ENCODE data around the gene ARHGAP44. TPM values are rescaled to one million over a fixed set of nuclear protein-coding genes. Genes with fewer than 3 reads are reported as not detected.
"Not testable (repeated sequence)": the region's sequence is repeated elsewhere in the genome, so short reads cannot be mapped to it uniquely, and the experiment has no call there.

Gene ARHGAP44
- total and polyA plus RNA-seq, 10 donors: 0.54 to 2.6 (median 1.6) TPM

DNA sequence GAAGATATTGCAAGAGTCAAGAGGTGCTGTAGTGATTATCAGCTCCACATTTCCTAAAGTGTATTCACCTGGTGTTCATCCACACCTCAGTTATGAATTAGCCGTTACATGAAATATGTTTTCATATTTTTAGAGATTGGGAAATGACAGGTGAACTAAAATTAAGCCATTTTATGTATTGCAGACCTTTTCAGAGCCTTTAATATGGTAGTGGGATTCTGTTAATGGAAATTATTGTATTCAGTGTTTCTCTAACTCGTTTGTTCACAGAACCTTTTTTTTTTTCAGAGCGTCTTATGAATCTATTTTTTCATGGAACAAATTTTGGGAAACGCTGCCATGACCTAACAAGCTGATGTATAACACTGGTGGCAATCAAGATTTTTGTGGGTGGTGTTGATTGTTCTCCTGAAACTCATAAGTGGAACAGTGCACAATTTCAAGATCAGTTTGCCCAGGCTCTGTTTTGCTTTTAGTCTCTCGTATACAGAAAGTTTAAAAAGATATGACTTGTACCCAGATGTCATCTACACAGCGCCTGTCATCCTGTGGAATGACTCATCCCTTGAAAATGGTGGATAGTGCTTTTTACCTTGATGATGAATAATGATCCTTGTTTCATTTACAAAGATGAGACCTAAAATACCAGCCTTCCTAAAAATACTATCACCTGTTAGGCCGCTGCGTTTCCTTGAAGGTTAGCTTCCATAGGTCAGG is 88.8 kb downstream of the ARHGAP44 start:
- no peaks in the 10 kb centered on the region for H3K4me1 ChIP-seq
- WGBS, 5 donors: 71 to 77% (median 73%) methylated on average over 8 of the region's 8 CpGs
- H3K27ac ChIP-seq: no peak overlapping the region
- H3K36me3 ChIP-seq: no peaks in the 10 kb centered on the region
- H3K4me3 ChIP-seq: no peak overlapping the region
- H3K27me3 ChIP-seq (replicated peaks in 1 of 7): no peaks in the 10 kb centered on the region
- no peak for TF ChIP-seq POLR2AphosphoS5 (IDR thresholded peaks at IDR 0.05)
- TF ChIP-seq, protein P1, sequence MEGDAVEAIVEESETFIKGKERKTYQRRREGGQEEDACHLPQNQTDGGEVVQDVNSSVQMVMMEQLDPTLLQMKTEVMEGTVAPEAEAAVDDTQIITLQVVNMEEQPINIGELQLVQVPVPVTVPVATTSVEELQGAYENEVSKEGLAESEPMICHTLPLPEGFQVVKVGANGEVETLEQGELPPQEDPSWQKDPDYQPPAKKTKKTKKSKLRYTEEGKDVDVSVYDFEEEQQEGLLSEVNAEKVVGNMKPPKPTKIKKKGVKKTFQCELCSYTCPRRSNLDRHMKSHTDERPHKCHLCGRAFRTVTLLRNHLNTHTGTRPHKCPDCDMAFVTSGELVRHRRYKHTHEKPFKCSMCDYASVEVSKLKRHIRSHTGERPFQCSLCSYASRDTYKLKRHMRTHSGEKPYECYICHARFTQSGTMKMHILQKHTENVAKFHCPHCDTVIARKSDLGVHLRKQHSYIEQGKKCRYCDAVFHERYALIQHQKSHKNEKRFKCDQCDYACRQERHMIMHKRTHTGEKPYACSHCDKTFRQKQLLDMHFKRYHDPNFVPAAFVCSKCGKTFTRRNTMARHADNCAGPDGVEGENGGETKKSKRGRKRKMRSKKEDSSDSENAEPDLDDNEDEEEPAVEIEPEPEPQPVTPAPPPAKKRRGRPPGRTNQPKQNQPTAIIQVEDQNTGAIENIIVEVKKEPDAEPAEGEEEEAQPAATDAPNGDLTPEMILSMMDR (IDR thresholded peaks at IDR 0.05 in 8 of 11, conservative IDR thresholded peaks at IDR 0.05 in 3 of 11): no peak
- TF ChIP-seq POLR2A (IDR thresholded peaks at IDR 0.05): no peak
- DNase-seq: no peak
- H3K9me3 ChIP-seq: peaks cover 0 to 18% (median under 1%) of the 10 kb centered on the region in 8 donors
- intact Hi-C loops (cut with DNase I; ENCODE audit: low total_unique reads): no loop called here

DNA sequence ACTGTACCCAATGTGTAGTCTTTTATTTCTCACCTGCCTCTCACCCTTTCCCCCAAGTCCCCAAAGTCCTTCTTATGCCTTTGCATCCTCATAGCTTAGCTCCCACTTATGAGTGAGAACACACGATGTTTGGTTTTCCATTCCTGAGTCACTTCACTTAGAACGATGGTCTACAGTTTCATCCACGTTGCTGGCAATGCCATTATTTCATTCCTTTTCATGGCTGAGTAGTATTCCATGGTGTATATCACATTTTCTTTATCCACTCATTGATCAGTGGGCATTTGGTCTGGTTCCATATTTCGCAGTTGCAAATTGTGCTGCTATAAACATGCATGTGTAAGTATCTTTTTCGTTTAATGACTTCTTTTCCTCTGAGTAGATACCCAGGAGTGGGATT is 89.8 kb downstream of the ARHGAP44 start:
- H3K27me3 ChIP-seq (replicated peaks in 1 of 7); intact Hi-C loops (cut with DNase I; ENCODE audit: low total_unique reads); H3K27ac ChIP-seq; H3K4me1 ChIP-seq; H3K36me3 ChIP-seq; DNase-seq; H3K4me3 ChIP-seq: not testable (repeated sequence)
- H3K9me3 ChIP-seq: peaks cover 0 to 13% (median 0%) of the 10 kb centered on the region in 8 donors
- 86 to 91% (median 88%) methylated on average over 5 of the region's 5 CpGs for WGBS, 5 donors

DNA sequence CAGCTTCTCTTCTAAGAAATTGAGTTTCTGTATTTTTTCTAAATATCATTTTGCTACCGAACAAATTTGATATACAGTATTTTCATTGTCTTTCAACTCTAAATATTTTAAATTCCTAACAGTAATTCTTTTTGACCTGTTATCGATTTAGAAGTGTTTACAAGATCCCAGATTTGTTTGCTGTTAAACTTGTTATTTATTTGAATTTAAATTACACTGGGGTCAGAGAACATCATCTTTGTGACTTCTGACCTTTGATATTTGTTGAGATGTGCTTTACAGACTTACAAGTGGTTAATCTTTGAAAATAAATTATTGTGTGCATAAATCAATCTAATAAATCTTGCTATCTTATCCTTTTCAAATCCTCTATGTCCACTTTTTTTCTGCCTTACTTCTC is 94.2 kb downstream of the ARHGAP44 start:
- intact Hi-C loops (cut with DNase I; ENCODE audit: low total_unique reads): no loop called here
- Histone ChIP-seq H3K27ac (no peak overlapping the region), H3K9me3 (peaks cover 0 to 9% (median 0%) of the 10 kb centered on the region in 8 donors), H3K4me3 (no peak overlapping the region), H3K36me3 (no peaks in the 10 kb centered on the region), H3K4me1 (no peaks in the 10 kb centered on the region), H3K27me3 (replicated peaks in 1 of 7) (no peaks in the 10 kb centered on the region)
- no peak for DNase-seq
- 79 to 91% (median 86%) methylated on average over 2 of the region's 2 CpGs for WGBS, 5 donors
- no peak for TF ChIP-seq POLR2A (IDR thresholded peaks at IDR 0.05)
- no peak for TF ChIP-seq POLR2AphosphoS5 (IDR thresholded peaks at IDR 0.05)
- TF ChIP-seq, protein P1 (IDR thresholded peaks at IDR 0.05 in 8 of 11, conservative IDR thresholded peaks at IDR 0.05 in 3 of 11): no peak

DNA sequence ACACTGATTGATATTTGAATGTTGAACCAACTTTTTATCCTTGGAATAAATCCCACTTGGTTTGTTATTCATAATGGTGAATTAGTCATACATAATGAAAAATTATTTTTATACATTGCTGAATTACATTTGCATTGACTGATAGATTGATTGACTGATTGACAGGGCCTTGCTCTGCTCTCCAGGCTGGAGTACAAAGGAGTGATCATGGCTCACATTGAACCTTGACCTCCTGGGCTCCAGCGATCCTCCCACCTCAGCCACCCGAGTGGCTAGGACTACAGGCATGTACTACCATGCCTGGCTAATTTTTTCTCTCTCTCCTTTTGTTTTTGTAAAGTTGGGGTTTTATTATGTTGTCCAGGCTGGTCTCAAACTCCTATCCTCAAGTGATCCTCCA is 97.8 kb downstream of the ARHGAP44 start:
- TF ChIP-seq, protein P1 (IDR thresholded peaks at IDR 0.05 in 8 of 11, conservative IDR thresholded peaks at IDR 0.05 in 3 of 11): no peak
- TF ChIP-seq POLR2AphosphoS5 (IDR thresholded peaks at IDR 0.05): no peak
- TF ChIP-seq POLR2A (IDR thresholded peaks at IDR 0.05): no peak
- WGBS, 5 donors: 84 to 89% (median 87%) methylated on average over 2 of the region's 2 CpGs
- no peak for DNase-seq
- no peaks in the 10 kb centered on the region for H3K36me3 ChIP-seq
- H3K4me1 ChIP-seq: no peaks in the 10 kb centered on the region
- H3K9me3 ChIP-seq: peaks cover 0 to 16% (median 5%) of the 10 kb centered on the region in 8 donors
- H3K27me3 ChIP-seq (replicated peaks in 1 of 7): no peaks in the 10 kb centered on the region
- intact Hi-C loops (cut with DNase I; ENCODE audit: low total_unique reads): no loop called here
- H3K4me3 ChIP-seq: no peak overlapping the region
- H3K27ac ChIP-seq: no peak overlapping the region

Data from spleen (tissue), 11 donors.